A549 (cell line): ENCODE measurements around the gene PTPN1.

Source experiments
- KDM1A ChIP-seq: fragments of 200-600 bp; sonication (generic); IDR thresholded peaks from 2 replicates; pipeline ENCODE4 v1.6.1; 2016; ENCODE audit warnings: low read depth, mild to moderate bottlenecking
- POLR2AphosphoS2 ChIP-seq: conservative IDR thresholded peaks from 2 replicates; pipeline ENCODE4 v1.6.1; 2012; ENCODE audit warnings: low read length, improper control_type of control experiment, inconsistent platforms
- RARB ChIP-seq: fragments of 250-450 bp; sonication (Bioruptor Pico); IDR thresholded peaks from 2 replicates; pipeline ENCODE4 v1.8.0; 2021; ENCODE audit warnings: mild to moderate bottlenecking, moderate library complexity
- TF ChIP-seq, protein P1 (sequence below): fragments of >200 bp; sonication (Bioruptor Twin); formaldehyde crosslinking; IDR thresholded peaks from 3 replicates; pipeline ENCODE4 v1.5.1; 2016

DNA sequence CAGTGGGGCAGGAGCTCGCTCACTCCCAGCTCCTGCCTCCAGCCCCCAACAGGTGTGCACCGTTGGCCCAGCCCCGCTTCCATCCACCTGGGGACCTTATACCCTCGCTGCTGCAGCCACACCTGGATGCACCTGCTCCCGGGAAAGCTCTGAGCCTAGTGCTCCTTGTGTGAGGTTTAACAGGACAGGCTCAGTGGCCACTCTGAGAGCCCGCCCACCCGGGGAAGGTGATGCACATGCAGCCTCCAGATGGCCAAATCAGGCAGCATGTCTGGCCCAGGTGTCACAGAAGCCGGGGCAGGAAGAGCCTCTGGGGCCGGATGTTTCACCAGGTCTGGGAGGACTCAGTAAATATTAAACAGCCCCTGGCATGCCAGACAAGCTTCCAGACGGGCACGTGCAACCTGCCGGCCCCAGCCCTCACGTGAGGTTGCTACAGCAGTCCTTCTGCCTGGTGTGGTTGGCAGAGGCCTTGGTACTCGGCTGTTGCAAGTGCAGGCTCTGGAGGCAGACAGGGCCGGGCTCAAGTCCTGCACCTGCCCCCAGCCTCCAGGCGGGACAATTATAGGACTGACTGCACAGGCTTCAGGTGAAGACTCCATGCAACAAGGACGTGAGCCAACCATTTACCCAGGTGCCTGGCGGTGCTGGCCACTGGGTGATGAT, 114.3 kb downstream of the PTPN1 start:
- TF ChIP-seq RARB (CRISPR knock-in tag) (no peak), KDM1A (no peak), POLR2AphosphoS2 (no peak)
- TF ChIP-seq, protein P1, sequence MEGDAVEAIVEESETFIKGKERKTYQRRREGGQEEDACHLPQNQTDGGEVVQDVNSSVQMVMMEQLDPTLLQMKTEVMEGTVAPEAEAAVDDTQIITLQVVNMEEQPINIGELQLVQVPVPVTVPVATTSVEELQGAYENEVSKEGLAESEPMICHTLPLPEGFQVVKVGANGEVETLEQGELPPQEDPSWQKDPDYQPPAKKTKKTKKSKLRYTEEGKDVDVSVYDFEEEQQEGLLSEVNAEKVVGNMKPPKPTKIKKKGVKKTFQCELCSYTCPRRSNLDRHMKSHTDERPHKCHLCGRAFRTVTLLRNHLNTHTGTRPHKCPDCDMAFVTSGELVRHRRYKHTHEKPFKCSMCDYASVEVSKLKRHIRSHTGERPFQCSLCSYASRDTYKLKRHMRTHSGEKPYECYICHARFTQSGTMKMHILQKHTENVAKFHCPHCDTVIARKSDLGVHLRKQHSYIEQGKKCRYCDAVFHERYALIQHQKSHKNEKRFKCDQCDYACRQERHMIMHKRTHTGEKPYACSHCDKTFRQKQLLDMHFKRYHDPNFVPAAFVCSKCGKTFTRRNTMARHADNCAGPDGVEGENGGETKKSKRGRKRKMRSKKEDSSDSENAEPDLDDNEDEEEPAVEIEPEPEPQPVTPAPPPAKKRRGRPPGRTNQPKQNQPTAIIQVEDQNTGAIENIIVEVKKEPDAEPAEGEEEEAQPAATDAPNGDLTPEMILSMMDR = no peak
